ENCODE measurements around the gene RAMP3. TPM values are rescaled to one million over a fixed set of nuclear protein-coding genes. Genes with fewer than 3 reads are reported as not detected.

Gene RAMP3
- total RNA-seq, 1 experiment from 2014 or later: not detected

DNA sequence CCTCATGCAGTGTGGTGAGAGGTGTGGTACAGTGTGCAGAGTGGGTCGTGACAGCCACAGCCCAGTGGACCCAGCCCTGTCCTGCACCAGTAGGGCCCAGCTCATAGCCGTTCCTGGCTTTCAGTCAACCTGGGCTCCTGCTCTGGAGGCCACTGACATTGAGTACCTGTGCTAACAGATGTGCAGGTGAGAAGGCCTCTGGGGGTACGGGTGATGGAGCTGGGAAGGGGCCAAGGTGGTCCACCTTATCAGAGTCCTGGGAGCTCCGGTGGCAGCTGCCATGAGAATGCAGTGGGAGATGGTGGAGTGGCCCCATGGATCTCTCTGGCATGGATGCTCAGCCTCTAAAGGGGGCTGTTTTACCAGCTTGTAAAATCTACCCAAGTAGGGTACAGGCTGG lies 40.0 kb upstream of the RAMP3 start:
- ChIA-PET POLR2A (ENCODE audit: low non-redundant PET) (no interaction called here), CTCF (no interaction called here)
- no TSS peak for BruUV-seq (replicated peaks)
- Histone ChIP-seq H3K4me3 (ENCODE audit: low read depth, low read length, poor library complexity, severe bottlenecking) (no peak overlapping the region), H3K27me3 (replicated peaks; ENCODE audit: insufficient read depth, low read depth, low read length, poor library complexity) (peaks cover 4% of the 10 kb centered on the region), H3K27ac (ENCODE audit: low read depth, low read length, poor library complexity, severe bottlenecking) (no peak overlapping the region), H3K9me3 (ENCODE audit: low read depth, low read length, poor library complexity, severe bottlenecking) (no peaks in the 10 kb centered on the region), H3K4me1 (ENCODE audit: insufficient read depth, low read length, poor library complexity, severe bottlenecking) (no peaks in the 10 kb centered on the region), H3K36me3 (ENCODE audit: insufficient read depth, low read length, poor library complexity, severe bottlenecking) (no peaks in the 10 kb centered on the region)
- intact Hi-C loops (cut with micrococcal nuclease; ENCODE audit: unreplicated experiment): no loop called here
- no peak for DNase-seq (ENCODE audit: low spot score)
- no peak for TF ChIP-seq EZH2 (IDR thresholded peaks at IDR 0.05; ENCODE audit: borderline replicate concordance, low read depth, low read length, poor library complexity, severe bottlenecking)
- TF ChIP-seq CTCF (conservative IDR thresholded peaks at IDR 0.05; ENCODE audit: low read depth, low read length): no peak

- Histone ChIP-seq H3K27ac (ENCODE audit: low read depth, low read length, poor library complexity, severe bottlenecking) (no peak overlapping the region), H3K4me3 (ENCODE audit: low read depth, low read length, poor library complexity, severe bottlenecking) (no peak overlapping the region), H3K36me3 (ENCODE audit: insufficient read depth, low read length, poor library complexity, severe bottlenecking) (no peaks in the 10 kb centered on the region), H3K27me3 (replicated peaks; ENCODE audit: insufficient read depth, low read depth, low read length, poor library complexity) (peaks cover 4% of the 10 kb centered on the region), H3K4me1 (ENCODE audit: insufficient read depth, low read length, poor library complexity, severe bottlenecking) (no peaks in the 10 kb centered on the region), H3K9me3 (ENCODE audit: low read depth, low read length, poor library complexity, severe bottlenecking) (no peaks in the 10 kb centered on the region)
- DNase-seq (ENCODE audit: low spot score): no peak
- no peak for TF ChIP-seq EZH2 (IDR thresholded peaks at IDR 0.05; ENCODE audit: borderline replicate concordance, low read depth, low read length, poor library complexity, severe bottlenecking)
- no peak for TF ChIP-seq CTCF (conservative IDR thresholded peaks at IDR 0.05; ENCODE audit: low read depth, low read length)
- no TSS peak for BruUV-seq (replicated peaks)
- ChIA-PET POLR2A (ENCODE audit: low non-redundant PET) (no interaction called here), CTCF (no interaction called here)
- intact Hi-C loops (cut with micrococcal nuclease; ENCODE audit: unreplicated experiment): no loop called here
Observed at GRCh38 chr7:45118292-45118691, 39.3 kb upstream of the RAMP3 start.

GRCh38 chr7:45118889-45119331 lies 38.7 kb upstream of the RAMP3 start:
- Histone ChIP-seq H3K27me3 (replicated peaks; ENCODE audit: insufficient read depth, low read depth, low read length, poor library complexity) (peaks cover 4% of the 10 kb centered on the region), H3K27ac (ENCODE audit: low read depth, low read length, poor library complexity, severe bottlenecking) (no peak overlapping the region), H3K4me1 (ENCODE audit: insufficient read depth, low read length, poor library complexity, severe bottlenecking) (no peaks in the 10 kb centered on the region), H3K36me3 (ENCODE audit: insufficient read depth, low read length, poor library complexity, severe bottlenecking) (no peaks in the 10 kb centered on the region), H3K9me3 (ENCODE audit: low read depth, low read length, poor library complexity, severe bottlenecking) (no peaks in the 10 kb centered on the region), H3K4me3 (ENCODE audit: low read depth, low read length, poor library complexity, severe bottlenecking) (no peak overlapping the region)
- intact Hi-C loops (cut with micrococcal nuclease; ENCODE audit: unreplicated experiment): no loop called here
- BruUV-seq (replicated peaks): no TSS peak
- no peak for DNase-seq (ENCODE audit: low spot score)
- POLR2A ChIA-PET (ENCODE audit: low non-redundant PET): no interaction called here
- CTCF ChIA-PET: no interaction called here
- TF ChIP-seq CTCF (conservative IDR thresholded peaks at IDR 0.05; ENCODE audit: low read depth, low read length) (no peak), EZH2 (IDR thresholded peaks at IDR 0.05; ENCODE audit: borderline replicate concordance, low read depth, low read length, poor library complexity, severe bottlenecking) (no peak)
